Astrocyte (in vitro differentiated cells and primary cell): ENCODE measurements around the gene FAM170B. TPM values are rescaled to one million over a fixed set of nuclear protein-coding genes. Genes with fewer than 3 reads are reported as not detected.

Experiments used
- DNase-seq: peaks from one replicate; pipeline ENCODE4 v3.0.0-alpha.2; 2010; ENCODE audit warnings: low read depth
- FAIRE-seq: peaks from 2 replicates; lab custom pipeline; 2011; peaks lifted over from hg19 to GRCh38; lab: Jason Lieb, UNC
- H2AFZ ChIP-seq: 2 replicates; pipeline ENCODE4 v1.6.0; 2012; ENCODE audit warnings: low read depth, low read length, inconsistent platforms
- H3K27ac ChIP-seq: 2 replicates; pipeline ENCODE4 v1.5.1; 2011; ENCODE audit warnings: low read depth, low read length, inconsistent platforms
- H3K27me3 ChIP-seq: 2 replicates; pipeline ENCODE4 v1.6.0; 2011; ENCODE audit warnings: low read length, inconsistent platforms; ENCODE audit not compliant: insufficient read depth
- H3K36me3 ChIP-seq: 2 replicates; pipeline ENCODE4 v1.5.1; 2011; ENCODE audit warnings: low read length, inconsistent platforms; ENCODE audit not compliant: insufficient read depth
- H3K4me1 ChIP-seq: 2 replicates; pipeline ENCODE4 v1.5.1; 2011; ENCODE audit warnings: low read length, inconsistent platforms; ENCODE audit not compliant: insufficient read depth
- H3K4me2 ChIP-seq: 2 replicates; pipeline ENCODE4 v1.6.0; 2012; ENCODE audit warnings: low read length, inconsistent platforms
- H3K4me3 ChIP-seq: 2 replicates; pipeline ENCODE4 v1.5.1; 2011; ENCODE audit warnings: low read depth, mild to moderate bottlenecking, low read length, inconsistent platforms; ENCODE audit not compliant: insufficient read depth
- H3K79me2 ChIP-seq: 2 replicates; pipeline ENCODE4 v1.6.0; 2012; ENCODE audit warnings: mild to moderate bottlenecking, low read length, inconsistent platforms; ENCODE audit not compliant: insufficient read depth
- H3K9ac ChIP-seq: 2 replicates; pipeline ENCODE4 v1.6.0; 2012; ENCODE audit warnings: mild to moderate bottlenecking, low read length, inconsistent platforms
- H3K9me3 ChIP-seq: 2 replicates; pipeline ENCODE4 v1.5.1; 2012; ENCODE audit warnings: low read depth, mild to moderate bottlenecking, low read length, inconsistent platforms; ENCODE audit not compliant: insufficient read depth
- H4K20me1 ChIP-seq: 2 replicates; pipeline ENCODE4 v1.6.0; 2012; ENCODE audit warnings: low read length, inconsistent platforms; ENCODE audit not compliant: insufficient read depth
- H3K27ac Mint-ChIP-seq: one replicate; pipeline ENCODE4 v1.8.0; 2021; ENCODE audit warnings: mild to moderate bottlenecking, mixed read lengths; ENCODE audit not compliant: unreplicated experiment
- H3K27me3 Mint-ChIP-seq: one replicate; pipeline ENCODE4 v1.8.0; 2021; ENCODE audit warnings: low read depth, mixed read lengths; ENCODE audit not compliant: unreplicated experiment
- H3K36me3 Mint-ChIP-seq: one replicate; pipeline ENCODE4 v1.8.0; 2021; ENCODE audit warnings: low read depth, mixed read lengths; ENCODE audit not compliant: unreplicated experiment
- H3K4me1 Mint-ChIP-seq: one replicate; pipeline ENCODE4 v1.8.0; 2021; ENCODE audit warnings: low read depth, mixed read lengths; ENCODE audit not compliant: unreplicated experiment
- H3K4me3 Mint-ChIP-seq: one replicate; pipeline ENCODE4 v1.8.0; 2021; ENCODE audit warnings: mild to moderate bottlenecking, moderate library complexity, mixed read lengths; ENCODE audit not compliant: unreplicated experiment
- H3K9me3 Mint-ChIP-seq: one replicate; pipeline ENCODE4 v1.8.0; 2021; ENCODE audit warnings: mild to moderate bottlenecking, mixed read lengths; ENCODE audit not compliant: unreplicated experiment
- CTCF ChIP-seq: IDR thresholded peaks from 2 replicates; pipeline ENCODE4 v1.5.1; 2011; ENCODE audit warnings: low read depth, mild to moderate bottlenecking, inconsistent platforms, low read length, moderate library complexity; ENCODE audit not compliant: insufficient read depth
- EZH2 ChIP-seq: IDR thresholded peaks from 2 replicates; pipeline ENCODE4 v1.6.1; 2012; ENCODE audit warnings: mild to moderate bottlenecking, low read length, inconsistent platforms; ENCODE audit not compliant: insufficient read depth
- total RNA-seq: library from RNA; stranded (reverse); gene quantifications from 2 replicates; pipeline ENCODE4 v1.2.1, GENCODE V29; 2021

The FAM170B gene
- total RNA-seq, 1 donor from 2014 or later, result not detected

GRCh38 chr10:49105076-49105475 is 28.7 kb downstream of the FAM170B start:
- no peak overlapping the region for H3K4me3 Mint-ChIP-seq
- H3K9me3 Mint-ChIP-seq, result peaks cover 4% of the 10 kb centered on the region
- H3K79me2 ChIP-seq, result no peaks in the 10 kb centered on the region

DNA sequence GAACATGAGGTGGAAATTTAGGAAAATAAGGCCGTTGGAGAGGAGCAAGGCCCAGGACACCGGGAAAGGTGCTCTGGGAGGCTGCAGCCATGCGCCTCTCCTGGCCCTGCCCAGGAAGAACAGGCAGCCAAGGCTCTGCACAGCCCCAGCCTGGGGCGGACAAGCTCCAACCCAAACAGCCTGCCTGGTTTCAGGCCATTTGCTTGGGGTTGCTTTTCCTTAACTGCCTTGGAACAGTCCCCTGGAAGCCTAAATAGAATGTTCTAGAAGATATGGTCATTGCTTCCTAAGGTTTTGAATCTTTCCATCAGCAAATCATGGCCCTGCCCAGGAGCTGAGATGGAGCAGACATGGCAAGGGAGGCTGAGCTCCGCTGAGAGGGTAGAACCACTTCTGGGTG is 29.5 kb downstream of the FAM170B start:
- Mint-ChIP-seq H3K27me3 (peaks cover 32% of the 10 kb centered on the region), H3K36me3 (no peaks in the 10 kb centered on the region), H3K4me1 (no peaks in the 10 kb centered on the region), H3K4me3 (no peak overlapping the region), H3K9me3 (peaks cover 4% of the 10 kb centered on the region), H3K27ac (no peak overlapping the region)
- no peak overlapping the region for H3K27ac ChIP-seq
- no peak for FAIRE-seq
- no peak overlapping the region for H3K4me3 ChIP-seq
- H3K9ac ChIP-seq, result no peak overlapping the region
- no peaks in the 10 kb centered on the region for H3K9me3 ChIP-seq
- no peaks in the 10 kb centered on the region for H3K4me1 ChIP-seq
- DNase-seq, result no peak
- H3K79me2 ChIP-seq, result no peaks in the 10 kb centered on the region
- H4K20me1 ChIP-seq, result peaks cover 10% of the 10 kb centered on the region
- no peaks in the 10 kb centered on the region for H3K36me3 ChIP-seq
- no peaks in the 10 kb centered on the region for H3K27me3 ChIP-seq
- TF ChIP-seq EZH2 (no peak), CTCF (no peak)
- H3K4me2 ChIP-seq, result no peak overlapping the region
- H2AFZ ChIP-seq, result no peak overlapping the region

More at GRCh38 chr10:49105076-49105475, 28.7 kb downstream of the FAM170B start:
- no peaks in the 10 kb centered on the region for H3K36me3 ChIP-seq
- Mint-ChIP-seq H3K27me3 (peaks cover 33% of the 10 kb centered on the region), H3K4me1 (no peaks in the 10 kb centered on the region), H3K36me3 (no peaks in the 10 kb centered on the region), H3K27ac (no peak overlapping the region)
- FAIRE-seq (no peak), DNase-seq (no peak)
- no peak overlapping the region for H3K9ac ChIP-seq
- H3K27ac ChIP-seq, result no peak overlapping the region
- no peaks in the 10 kb centered on the region for H3K9me3 ChIP-seq
- no peak overlapping the region for H2AFZ ChIP-seq
- H4K20me1 ChIP-seq, result peaks cover 10% of the 10 kb centered on the region
- H3K4me2 ChIP-seq, result no peak overlapping the region
- H3K27me3 ChIP-seq, result no peaks in the 10 kb centered on the region
- no peak overlapping the region for H3K4me3 ChIP-seq
- no peaks in the 10 kb centered on the region for H3K4me1 ChIP-seq
- TF ChIP-seq EZH2, result no peak
- TF ChIP-seq CTCF, result no peak

GRCh38 chr10:49103761-49104160 is 30.1 kb downstream of the FAM170B start:
- TF ChIP-seq EZH2 (no peak), CTCF (no peak)
- no peak overlapping the region for H3K4me3 Mint-ChIP-seq
- FAIRE-seq (no peak), DNase-seq (no peak)
- H3K9me3 Mint-ChIP-seq, result peaks cover 3% of the 10 kb centered on the region
- Histone ChIP-seq H4K20me1 (peaks cover 10% of the 10 kb centered on the region), H3K27ac (no peak overlapping the region), H3K9me3 (no peaks in the 10 kb centered on the region), H3K4me3 (no peak overlapping the region), H3K9ac (no peak overlapping the region), H3K4me2 (no peak overlapping the region), H3K4me1 (no peaks in the 10 kb centered on the region), H3K36me3 (no peaks in the 10 kb centered on the region), H3K79me2 (no peaks in the 10 kb centered on the region), H3K27me3 (no peaks in the 10 kb centered on the region), H2AFZ (no peak overlapping the region)
- peaks cover 31% of the 10 kb centered on the region for H3K27me3 Mint-ChIP-seq
- no peaks in the 10 kb centered on the region for H3K36me3 Mint-ChIP-seq
- H3K4me1 Mint-ChIP-seq, result no peaks in the 10 kb centered on the region
- no peak overlapping the region for H3K27ac Mint-ChIP-seq
